HL-60 (cell line): ENCODE measurements around the gene SPATA33.

Experiments
- CTCF ChIP-seq: IDR thresholded peaks from one replicate; pipeline ENCODE4 v1.5.1; 2011; ENCODE audit warnings: low read length, control low read depth, inconsistent platforms; ENCODE audit not compliant: insufficient read depth
- POLR2AphosphoS5 ChIP-seq: IDR thresholded peaks from 2 replicates; pipeline ENCODE4 v1.6.1; 2012; ENCODE audit warnings: low read depth

- no peak for TF ChIP-seq CTCF
- TF ChIP-seq POLR2AphosphoS5, result no peak
Measured at GRCh38 chr16:89690392-89690901, 32.8 kb downstream of the SPATA33 start.
